CD14-positive monocyte (primary cell): ENCODE results near the gene DHRS1. TPM values are rescaled to one million over a fixed set of nuclear protein-coding genes. Genes with fewer than 3 reads are reported as not detected.
A peak's percentile ranks its signal among the peaks of the same experiment; 100 is the strongest.

Experiments
- DNase-seq, 3 donors: peaks; one replicate each; pipeline ENCODE4 v3.0.0-alpha.2; 2011 to 2022
- H2AFZ ChIP-seq: 2 replicates; pipeline ENCODE4 v1.6.0; 2012; ENCODE audit warnings: mild to moderate bottlenecking, low read depth, low read length, inconsistent platforms; ENCODE audit not compliant: insufficient read depth, poor library complexity, severe bottlenecking
- H3K27ac ChIP-seq, 2 donors: 1 replicate in 1 of 2; 2 replicates in 1 of 2; pipeline ENCODE4 v1.5.1; 2012 to 2013; ENCODE audit warnings: low read length in 2 of 2, control low read depth in 1 of 2, inconsistent platforms in 1 of 2, low read depth in 1 of 2, mild to moderate bottlenecking in 1 of 2
- H3K27me3 ChIP-seq, 2 donors: one replicate each; pipeline versions ENCODE4 v1.6.0 to v1.6.1; 2011 to 2013; ENCODE audit warnings: low read length in 2 of 2; ENCODE audit not compliant: control insufficient read depth in 2 of 2, insufficient read depth in 2 of 2
- H3K36me3 ChIP-seq, 2 donors: replicated peaks in 1 of 2; 1 replicate in 1 of 2; 2 replicates in 1 of 2; pipeline versions ENCODE4 v1.5.1 to v1.6.1; 2012 to 2013; ENCODE audit warnings: low read length in 2 of 2, control low read depth in 1 of 2, inconsistent platforms in 1 of 2, mild to moderate bottlenecking in 1 of 2; ENCODE audit not compliant: insufficient read depth in 2 of 2, control insufficient read depth in 1 of 2
- H3K4me1 ChIP-seq, 2 donors: 1 replicate in 1 of 2; 2 replicates in 1 of 2; pipeline versions ENCODE4 v1.5.1 to v1.6.1; 2012 to 2013; ENCODE audit warnings: low read length in 2 of 2, control low read depth in 1 of 2, inconsistent platforms in 1 of 2, mild to moderate bottlenecking in 1 of 2, moderate library complexity in 1 of 2; ENCODE audit not compliant: insufficient read depth in 2 of 2, control insufficient read depth in 1 of 2
- H3K4me2 ChIP-seq: replicated peaks from 2 replicates; pipeline ENCODE3; 2012; ENCODE audit warnings: low read length, moderate library complexity, mild to moderate bottlenecking; ENCODE audit not compliant: poor library complexity, severe bottlenecking; ENCODE audit errors: extremely low read depth
- H3K4me3 ChIP-seq, 3 experiments: fragments of 200-600 bp in 1 of 3; sonication (generic) in 1 of 3; replicated peaks in 1 of 3; 1 replicate in 2 of 3; 2 replicates in 1 of 3; pipeline ENCODE4 v1.5.1; 2011 to 2013; ENCODE audit warnings: low read length in 3 of 3, mild to moderate bottlenecking in 3 of 3, control low read depth in 2 of 3, low read depth in 2 of 3, inconsistent platforms in 1 of 3, moderate library complexity in 1 of 3
- H3K79me2 ChIP-seq: 2 replicates; pipeline ENCODE4 v1.6.0; 2012; ENCODE audit warnings: mild to moderate bottlenecking, control low read depth, inconsistent platforms, low read length, moderate library complexity; ENCODE audit not compliant: insufficient read depth
- H3K9ac ChIP-seq: 2 replicates; pipeline ENCODE4 v1.6.0; 2017; ENCODE audit warnings: low read length, mild to moderate bottlenecking; ENCODE audit not compliant: insufficient read depth, poor library complexity, severe bottlenecking
- H3K9me3 ChIP-seq, 2 donors: replicated peaks in 1 of 2; 1 replicate in 1 of 2; 2 replicates in 1 of 2; pipeline versions ENCODE4 v1.5.1 to v1.6.1; 2012 to 2013; ENCODE audit warnings: low read length in 2 of 2, control low read depth in 1 of 2; ENCODE audit not compliant: control insufficient read depth in 1 of 2, insufficient read depth in 1 of 2
- H4K20me1 ChIP-seq: 2 replicates; pipeline ENCODE4 v1.6.0; 2012; ENCODE audit warnings: mild to moderate bottlenecking, low read length, control low read depth, moderate library complexity; ENCODE audit not compliant: insufficient read depth
- H3K27ac Mint-ChIP-seq, 7 donors: one replicate each; pipeline ENCODE4 v1.8.0; 2020; ENCODE audit warnings: mild to moderate bottlenecking in 7 of 7, mixed read lengths in 7 of 7, moderate library complexity in 6 of 7, inconsistent platforms in 2 of 7
- H3K27me3 Mint-ChIP-seq, 3 donors: one replicate each; pipeline ENCODE4 v1.8.0; 2021 to 2022; ENCODE audit warnings: low read depth in 3 of 3, mild to moderate bottlenecking in 3 of 3, mixed read lengths in 3 of 3, moderate library complexity in 3 of 3, inconsistent platforms in 1 of 3
- H3K36me3 Mint-ChIP-seq, 2 donors: one replicate each; pipeline ENCODE4 v1.8.0; 2020; ENCODE audit warnings: mixed read lengths in 2 of 2, inconsistent platforms in 1 of 2, mild to moderate bottlenecking in 1 of 2
- H3K4me1 Mint-ChIP-seq: one replicate; pipeline ENCODE4 v1.8.0; 2020; ENCODE audit warnings: mild to moderate bottlenecking, mixed read lengths
- H3K4me3 Mint-ChIP-seq, 2 donors: one replicate each; pipeline ENCODE4 v1.8.0; 2020; ENCODE audit warnings: mild to moderate bottlenecking in 2 of 2, mixed read lengths in 2 of 2, moderate library complexity in 1 of 2
- H3K9me3 Mint-ChIP-seq, 7 donors: one replicate each; pipeline ENCODE4 v1.8.0; 2020 to 2022; ENCODE audit warnings: mixed read lengths in 7 of 7, mild to moderate bottlenecking in 6 of 7, moderate library complexity in 6 of 7, inconsistent platforms in 2 of 7
- WGBS: methylation state at CpG from one replicate; pipeline ENCODE4 v1.1.5; 2013; ENCODE audit warnings: missing lambda C conversion rate; ENCODE audit not compliant: insufficient coverage; 5-methylcytosine and 5-hydroxymethylcytosine counted together
- intact Hi-C, 2 donors: fragments of 100-400 bp; cut with micrococcal nuclease; formaldehyde crosslinking; loops; one replicate each; pipeline versions ENCODE4 v1.15.0 to v1.15.1; 2023
- polyA plus RNA-seq, 3 donors: library from polyadenylated mRNA; depleted of rRNA in 1 of 3; unstranded in 2 of 3; stranded (reverse) in 1 of 3; fragments of 300-500 nt in 2 of 3; fragments of >200 nt in 1 of 3; fragmentation: Illumina TruSeq in 2 of 3; gene quantifications; 1 replicate in 2 of 3; 2 replicates in 1 of 3; pipeline ENCODE4 v1.2.3, GENCODE V29; 2012 to 2021
- TF ChIP-seq, protein P1 (sequence below): fragments of 200-600 bp; IDR thresholded peaks from one replicate; pipeline ENCODE4 v1.8.0; 2022; ENCODE audit warnings: antibody characterized with exemption, mild to moderate bottlenecking

The DHRS1 gene
- polyA plus RNA-seq, 3 donors, result 31.6 to 49.4 (median 48.8) TPM

DNA sequence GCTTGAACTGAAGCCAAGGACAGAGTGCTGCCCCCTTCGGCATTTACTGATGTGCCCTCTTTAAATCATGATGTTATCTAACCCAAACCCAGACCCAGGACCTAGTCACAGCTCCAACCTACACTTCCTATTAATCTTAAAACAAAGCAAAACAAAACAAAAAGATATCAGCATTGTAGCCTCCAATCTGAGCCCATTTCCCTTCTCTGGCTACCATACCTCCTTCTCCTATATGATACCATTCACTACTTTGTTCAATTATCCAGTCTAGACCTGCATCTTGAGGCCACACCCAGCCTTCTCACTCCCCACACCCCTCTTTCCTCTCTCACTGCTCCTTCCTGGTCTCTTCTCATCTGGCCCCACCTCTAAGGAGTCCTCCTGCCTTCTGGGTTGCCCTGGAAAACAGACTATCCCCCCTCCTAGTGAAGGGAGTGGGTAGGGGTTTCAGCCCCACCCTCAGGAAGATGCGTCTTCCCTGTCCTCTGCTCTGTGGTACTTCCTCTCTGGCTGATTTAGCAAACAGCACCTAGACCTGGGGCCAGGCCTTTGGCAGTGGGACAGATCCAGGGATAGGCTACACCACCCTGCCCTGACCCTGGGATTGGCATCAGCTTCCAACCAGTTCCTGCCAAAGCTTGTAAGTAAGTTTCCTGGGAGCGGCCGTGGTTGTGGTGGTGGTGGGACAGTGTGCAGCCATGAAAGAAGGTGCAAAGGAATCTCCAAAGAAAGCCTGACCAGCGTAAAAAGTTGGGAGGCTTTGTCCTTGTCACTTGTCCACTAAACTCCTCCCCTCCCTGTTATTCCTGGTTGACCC is 15.0 kb upstream of the DHRS1 start:
- Histone ChIP-seq H3K27ac (peak overlapping the region; percentile 85 to 89), H3K4me1 (peaks cover 88 to 99% of the 10 kb centered on the region in 2 donors), H4K20me1 (peaks cover 28% of the 10 kb centered on the region), H3K9me3 (no peaks in the 10 kb centered on the region), H3K9ac (peak overlapping the region; percentile 39), H3K4me2 (peak overlapping the region; percentile 93), H3K79me2 (peaks cover 56% of the 10 kb centered on the region), H2AFZ (peak overlapping the region; percentile 13), H3K4me3 (peak overlapping the region; percentile 24 to 84 (median 30)), H3K27me3 (no peaks in the 10 kb centered on the region), H3K36me3 (peaks cover 0 to 4% of the 10 kb centered on the region in 2 donors)
- TF ChIP-seq, protein P1, sequence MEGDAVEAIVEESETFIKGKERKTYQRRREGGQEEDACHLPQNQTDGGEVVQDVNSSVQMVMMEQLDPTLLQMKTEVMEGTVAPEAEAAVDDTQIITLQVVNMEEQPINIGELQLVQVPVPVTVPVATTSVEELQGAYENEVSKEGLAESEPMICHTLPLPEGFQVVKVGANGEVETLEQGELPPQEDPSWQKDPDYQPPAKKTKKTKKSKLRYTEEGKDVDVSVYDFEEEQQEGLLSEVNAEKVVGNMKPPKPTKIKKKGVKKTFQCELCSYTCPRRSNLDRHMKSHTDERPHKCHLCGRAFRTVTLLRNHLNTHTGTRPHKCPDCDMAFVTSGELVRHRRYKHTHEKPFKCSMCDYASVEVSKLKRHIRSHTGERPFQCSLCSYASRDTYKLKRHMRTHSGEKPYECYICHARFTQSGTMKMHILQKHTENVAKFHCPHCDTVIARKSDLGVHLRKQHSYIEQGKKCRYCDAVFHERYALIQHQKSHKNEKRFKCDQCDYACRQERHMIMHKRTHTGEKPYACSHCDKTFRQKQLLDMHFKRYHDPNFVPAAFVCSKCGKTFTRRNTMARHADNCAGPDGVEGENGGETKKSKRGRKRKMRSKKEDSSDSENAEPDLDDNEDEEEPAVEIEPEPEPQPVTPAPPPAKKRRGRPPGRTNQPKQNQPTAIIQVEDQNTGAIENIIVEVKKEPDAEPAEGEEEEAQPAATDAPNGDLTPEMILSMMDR, result no peak
- peaks cover 26 to 33% of the 10 kb centered on the region in 2 donors for H3K36me3 Mint-ChIP-seq
- DNase-seq, result peak in 1 of 3 donors; percentile 37
- peak overlapping the region; percentile 95 to 99 (median 98) for H3K27ac Mint-ChIP-seq
- WGBS, result 0% methylated on average over 1 of the region's 5 CpGs
- H3K27me3 Mint-ChIP-seq, result peaks cover 0 to 3% (median 1%) of the 10 kb centered on the region in 3 donors
- peak overlapping the region; percentile 81 to 95 for H3K4me3 Mint-ChIP-seq
- peaks cover 0 to 2% (median 0%) of the 10 kb centered on the region in 7 donors for H3K9me3 Mint-ChIP-seq
- H3K4me1 Mint-ChIP-seq, result peaks cover 86% of the 10 kb centered on the region
- intact Hi-C loops, result loop anchor here in 1 of 2 donors (5.0 kb wide), 2 partner anchors 37 to 82 kb away; partner anchors contain the start of genes GMPR2 and NEDD8

DNA sequence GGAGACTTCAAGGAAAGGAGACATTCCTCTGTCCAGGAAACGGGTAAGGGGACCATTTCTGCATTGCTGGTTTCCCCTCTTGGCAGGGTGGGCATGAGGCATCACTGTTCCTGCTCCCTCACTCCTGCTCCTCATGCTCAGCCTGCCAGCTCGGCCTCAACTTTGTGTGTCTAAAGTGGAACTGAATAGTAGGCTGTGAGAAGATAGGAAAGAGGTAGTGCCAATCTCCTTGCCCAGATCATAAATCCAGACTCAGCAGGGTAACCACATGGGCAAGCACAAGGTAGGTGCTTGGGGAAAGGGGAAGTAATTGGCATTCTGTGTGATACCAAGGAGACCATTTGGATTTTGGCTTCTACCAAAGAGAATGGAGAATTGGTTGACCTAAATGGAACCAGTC is 14.3 kb upstream of the DHRS1 start:
- DNase-seq, result peak; percentile 51 to 69 (median 56)
- Histone ChIP-seq H3K4me2 (peak overlapping the region; percentile 93), H3K4me3 (peak overlapping the region in 1 of 3 experiments; percentile 84), H3K36me3 (peaks cover 0 to 8% of the 10 kb centered on the region in 2 donors), H4K20me1 (peaks cover 34% of the 10 kb centered on the region), H3K27me3 (no peaks in the 10 kb centered on the region), H3K9ac (no peak overlapping the region), H3K27ac (peak overlapping the region; percentile 85 to 89), H3K9me3 (no peaks in the 10 kb centered on the region), H3K4me1 (peaks cover 92 to 100% of the 10 kb centered on the region in 2 donors), H2AFZ (no peak overlapping the region), H3K79me2 (peaks cover 62% of the 10 kb centered on the region)
- no peaks in the 10 kb centered on the region for H3K27me3 Mint-ChIP-seq
- WGBS, result no CpG with 5 or more reads among the region's 2 CpGs
- peak overlapping the region; percentile 81 to 95 for H3K4me3 Mint-ChIP-seq
- peaks cover 32 to 39% of the 10 kb centered on the region in 2 donors for H3K36me3 Mint-ChIP-seq
- intact Hi-C loops, result loop anchor here in 1 of 2 donors (5.0 kb wide), 2 partner anchors 37 to 82 kb away; partner anchors contain the start of genes GMPR2 and NEDD8
- peaks cover 86% of the 10 kb centered on the region for H3K4me1 Mint-ChIP-seq
- H3K9me3 Mint-ChIP-seq, result peaks cover 0 to 2% (median 0%) of the 10 kb centered on the region in 7 donors
- peak overlapping the region; percentile 95 to 99 (median 98) for H3K27ac Mint-ChIP-seq
- TF ChIP-seq, protein P1, result no peak
